Endothelial cell of umbilical vein (primary cell): ENCODE results near the gene OR11H7. TPM values are rescaled to one million over a fixed set of nuclear protein-coding genes. Genes with fewer than 3 reads are reported as not detected.

ENCODE experiments used
- Bru-seq: library from RNA; stranded (reverse); fragments of 400-500 nt; gene quantifications from one replicate; lab custom pipeline; 2021; lab: Mats Ljungman, UMichigan
- BruChase-seq, 2 experiments: library from RNA; stranded (reverse); fragments of 400-500 nt; gene quantifications; one replicate each; lab custom pipeline; 2021; lab: Mats Ljungman, UMichigan
- BruUV-seq: library from RNA; stranded (reverse); fragments of 400-500 nt; replicated peaks from 2 replicates; lab custom pipeline; 2021; lab: Mats Ljungman, UMichigan
- CTCF ChIA-PET: fragments of 300-600, 350-600 bp; sonication (Branson Sonifier 250); formaldehyde crosslinking; loops from one replicate; lab custom pipeline; 2021; ENCODE audit warnings: antibody characterized with exemption, inconsistent platforms; lab: Charles Lee
- POLR2A ChIA-PET: fragments of 300-600, 350-600 bp; sonication (Branson Sonifier 250); formaldehyde crosslinking; loops from one replicate; lab custom pipeline; 2021; ENCODE audit warnings: antibody characterized with exemption, inconsistent platforms; lab: Charles Lee
- DNase-seq: peaks from one replicate; pipeline ENCODE4 v3.0.0-alpha.2; 2011; ENCODE audit warnings: low read depth, low spot score
- FAIRE-seq: peaks from 2 replicates; lab custom pipeline; 2011; peaks lifted over from hg19 to GRCh38; lab: Jason Lieb, UNC
- H2AFZ ChIP-seq: 2 replicates; pipeline ENCODE4 v1.6.0; 2012; ENCODE audit warnings: low read depth, low read length, control low read depth, inconsistent platforms
- H3K27ac ChIP-seq: 2 replicates; pipeline ENCODE4 v1.5.1; 2011; ENCODE audit warnings: low read depth, mild to moderate bottlenecking, control low read depth, low read length, moderate library complexity; ENCODE audit not compliant: insufficient read depth
- H3K27me3 ChIP-seq, 2 experiments: 2 replicates each; pipeline versions ENCODE4 v1.6.0 to v1.6.1; 2011; ENCODE audit warnings: low read length in 2 of 2, mixed read lengths in 1 of 2; ENCODE audit not compliant: control insufficient read depth in 2 of 2, insufficient read depth in 2 of 2
- H3K36me3 ChIP-seq, 2 experiments: 2 replicates in 1 of 2; 3 replicates in 1 of 2; pipeline ENCODE4 v1.5.1; 2011; ENCODE audit warnings: low read length in 2 of 2, mild to moderate bottlenecking in 1 of 2, moderate library complexity in 1 of 2; ENCODE audit not compliant: control insufficient read depth in 2 of 2, insufficient read depth in 2 of 2; ENCODE audit errors: extremely low read depth in 1 of 2
- H3K4me1 ChIP-seq: 3 replicates; pipeline ENCODE4 v1.5.1; 2011; ENCODE audit warnings: mild to moderate bottlenecking, low read length; ENCODE audit not compliant: control insufficient read depth, insufficient read depth; ENCODE audit errors: extremely low read depth
- H3K4me2 ChIP-seq: 2 replicates; pipeline ENCODE4 v1.6.1; 2011; ENCODE audit warnings: low read length, control low read depth, mixed read lengths; ENCODE audit not compliant: insufficient read depth
- H3K4me3 ChIP-seq, 3 experiments: fragments of 200-600 bp in 1 of 3; sonication (generic), shearing (Covaris generic) in 1 of 3; replicated peaks in 1 of 3; 2 replicates each; pipeline ENCODE4 v1.5.1; 2011 to 2016; ENCODE audit warnings: control low read depth in 3 of 3, low read length in 3 of 3, mild to moderate bottlenecking in 2 of 3, inconsistent platforms in 1 of 3, low read depth in 1 of 3, moderate library complexity in 1 of 3; ENCODE audit not compliant: insufficient read depth in 1 of 3
- H3K79me2 ChIP-seq: 2 replicates; pipeline ENCODE4 v1.6.0; 2012; ENCODE audit warnings: low read length, inconsistent platforms; ENCODE audit not compliant: control insufficient read depth, insufficient read depth
- H3K9ac ChIP-seq: replicated peaks from 2 replicates; pipeline ENCODE3; 2011; ENCODE audit warnings: low read length, control low read depth; ENCODE audit not compliant: insufficient read depth; ENCODE audit errors: extremely low read depth
- H3K9me1 ChIP-seq: replicated peaks from 3 replicates; pipeline ENCODE4 v1.6.0; 2011; ENCODE audit warnings: mild to moderate bottlenecking, low read length; ENCODE audit not compliant: control insufficient read depth, insufficient read depth; ENCODE audit errors: extremely low read depth
- H3K9me3 ChIP-seq: replicated peaks from 2 replicates; pipeline ENCODE4 v1.5.1; 2012; ENCODE audit warnings: low read length, inconsistent platforms; ENCODE audit not compliant: control insufficient read depth, insufficient read depth
- H4K20me1 ChIP-seq: replicated peaks from 2 replicates; pipeline ENCODE3; 2011; ENCODE audit warnings: mild to moderate bottlenecking, low read length; ENCODE audit not compliant: control insufficient read depth, insufficient read depth; ENCODE audit errors: extremely low read depth
- EZH2 ChIP-seq: IDR thresholded peaks from 2 replicates; pipeline ENCODE4 v1.6.1; 2012; ENCODE audit warnings: borderline replicate concordance, low read depth, mild to moderate bottlenecking, moderate library complexity, low read length, inconsistent platforms; ENCODE audit not compliant: severe bottlenecking
- FOS ChIP-seq: IDR thresholded peaks from 2 replicates; pipeline ENCODE4 v1.6.1; 2011; ENCODE audit warnings: mild to moderate bottlenecking, low read length, moderate library complexity, borderline replicate concordance; ENCODE audit not compliant: insufficient read depth
- GATA2 ChIP-seq: IDR thresholded peaks from 2 replicates; pipeline ENCODE4 v1.7.0; 2011; ENCODE audit warnings: low read depth, mild to moderate bottlenecking, moderate library complexity, mixed read lengths, low read length; ENCODE audit not compliant: insufficient read length, insufficient read depth
- JUN ChIP-seq: IDR thresholded peaks from 2 replicates; pipeline ENCODE4 v1.6.1; 2011; ENCODE audit warnings: borderline replicate concordance, low read depth; ENCODE audit not compliant: insufficient read length, insufficient read depth
- MYC ChIP-seq: IDR thresholded peaks from one replicate; pipeline ENCODE4 v1.6.1; 2011; ENCODE audit warnings: mild to moderate bottlenecking, low read depth, low read length
- POLR2A ChIP-seq: IDR thresholded peaks from 2 replicates; pipeline ENCODE4 v1.6.1; 2012; ENCODE audit warnings: low read depth, mild to moderate bottlenecking, control low read depth, low read length
- POLR2AphosphoS5 ChIP-seq: IDR thresholded peaks from 2 replicates; pipeline ENCODE4 v1.6.1; 2012; ENCODE audit warnings: low read depth, mild to moderate bottlenecking, control low read depth, low read length, moderate library complexity; ENCODE audit not compliant: insufficient read depth
- dilution Hi-C: fragments of 300-500 bp; cut with MboI; formaldehyde crosslinking; loops from one replicate; pipeline ENCODE4 v1.15.0; 2019; ENCODE audit warnings: low sequenced_read_pairs; ENCODE audit not compliant: extremely low pct_ligation_motif_present
- intact Hi-C: fragments of 100-400 bp; cut with micrococcal nuclease; formaldehyde crosslinking; loops from one replicate; pipeline ENCODE4 v1.10.0; 2022
- long read RNA-seq: library from polyadenylated mRNA; stranded (forward); transcript quantifications from one replicate; pipeline ENCODE4 v2.0.0, GENCODE V29; 2021
- polyA minus RNA-seq, 3 experiments: library from RNA; depleted of rRNA, polyadenylated mRNA; stranded (reverse); fragments of >200 nt; gene quantifications; 1 replicate in 1 of 3; 2 replicates in 2 of 3; pipeline ENCODE4 v1.2.3, GENCODE V29; 2011
- polyA plus RNA-seq, 4 experiments: library from polyadenylated mRNA; depleted of rRNA in 3 of 4; stranded (reverse) in 3 of 4; unstranded in 1 of 4; fragments of >200 nt; gene quantifications; 2 replicates each; pipeline versions ENCODE4 v1.2.1 to v1.2.3, GENCODE V29; 2011 to 2012; ENCODE audit warnings: missing spikeins in 1 of 4
- total RNA-seq: library from RNA; stranded (reverse); gene quantifications from 2 replicates; pipeline ENCODE4 v1.2.3, GENCODE V29; 2021
- TF ChIP-seq, protein P1 (sequence below), 2 donors: IDR thresholded peaks; 1 replicate in 1 of 2; 2 replicates in 1 of 2; pipeline ENCODE4 v1.5.1; 2011; ENCODE audit warnings: low read length in 2 of 2, mild to moderate bottlenecking in 2 of 2, moderate library complexity in 2 of 2, control low read depth in 1 of 2, inconsistent platforms in 1 of 2, low read depth in 1 of 2; ENCODE audit not compliant: insufficient read depth in 1 of 2; ENCODE audit errors: extremely low read depth in 1 of 2
- TF ChIP-seq, protein P2 (sequence below): IDR thresholded peaks from 2 replicates; pipeline ENCODE4 v1.6.1; 2011; ENCODE audit not compliant: insufficient read depth, insufficient read length

Gene OR11H7
- total RNA-seq, result not detected in 2 replicates
- not detected in 2 replicates for polyA plus RNA-seq
- not detected in 2 replicates for polyA plus RNA-seq (2011; cell fraction: cytosol; rRNA removed)
- not detected in 2 replicates for polyA plus RNA-seq (2011; cell fraction: nucleus; rRNA removed)
- polyA plus RNA-seq (2012), result not detected in 2 replicates
- not detected in 2 replicates for polyA minus RNA-seq
- polyA minus RNA-seq (2011; cell fraction: cytosol; rRNA and poly(A)+ RNA removed), result not detected
- not detected in 2 replicates for polyA minus RNA-seq (2011; cell fraction: nucleus; rRNA and poly(A)+ RNA removed)
- Bru-seq, nascent RNA, result not detected
- BruChase-seq, experiment 1, labeled RNA remaining after a 6-hour chase, result not detected
- BruChase-seq, experiment 2, labeled RNA remaining after a 2-hour chase, result not detected
- long read RNA-seq, result 0 reads

DNA sequence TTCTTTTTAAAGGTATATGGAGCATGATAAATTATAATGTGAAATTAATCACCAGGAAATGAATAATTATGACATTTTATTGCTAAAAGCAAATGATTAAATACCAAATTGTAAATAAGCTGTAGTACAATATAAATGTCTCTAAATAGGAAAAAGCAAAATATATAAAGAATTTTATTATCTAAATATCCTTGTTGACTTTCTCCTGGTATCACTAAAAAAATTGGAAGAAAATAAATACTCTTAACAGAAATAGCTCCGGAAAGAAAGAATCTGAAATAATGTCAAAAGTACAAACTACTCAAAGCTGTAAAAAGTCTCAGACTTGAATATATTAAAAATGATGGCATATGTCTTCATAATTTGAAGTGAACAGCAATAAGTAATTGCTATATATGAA is at the start of gene OR11H7:
TSS of gene OR11H7 (plus strand) at position 301 of the 400 bp plus-strand sequence.
- Histone ChIP-seq H4K20me1 (no peaks in the 10 kb centered on the region), H3K4me2 (no peak within 1 kb of the TSS), H3K27ac (no peak within 1 kb of the TSS), H3K9ac (no peak within 1 kb of the TSS), H3K79me2 (no peaks in the 10 kb centered on the region), H2AFZ (no peak within 1 kb of the TSS), H3K4me1 (no peaks in the 10 kb centered on the region), H3K9me1 (no peaks in the 10 kb centered on the region), H3K27me3 (no peaks in the 10 kb centered on the region), H3K4me3 (no peak within 1 kb of the TSS), H3K36me3 (no peaks in the 10 kb centered on the region), H3K9me3 (peaks cover 3% of the 10 kb centered on the region)
- DNase-seq (no peak), FAIRE-seq (no peak)
- dilution Hi-C loops (no loop called here), intact Hi-C loops (no loop called here)
- ChIA-PET POLR2A (no interaction called here), CTCF (no interaction called here)
- TF ChIP-seq MYC (no peak), GATA2 (no peak), EZH2 (no peak), JUN (no peak), POLR2A (no peak), FOS (no peak), POLR2AphosphoS5 (no peak)
- TF ChIP-seq, protein P1, sequence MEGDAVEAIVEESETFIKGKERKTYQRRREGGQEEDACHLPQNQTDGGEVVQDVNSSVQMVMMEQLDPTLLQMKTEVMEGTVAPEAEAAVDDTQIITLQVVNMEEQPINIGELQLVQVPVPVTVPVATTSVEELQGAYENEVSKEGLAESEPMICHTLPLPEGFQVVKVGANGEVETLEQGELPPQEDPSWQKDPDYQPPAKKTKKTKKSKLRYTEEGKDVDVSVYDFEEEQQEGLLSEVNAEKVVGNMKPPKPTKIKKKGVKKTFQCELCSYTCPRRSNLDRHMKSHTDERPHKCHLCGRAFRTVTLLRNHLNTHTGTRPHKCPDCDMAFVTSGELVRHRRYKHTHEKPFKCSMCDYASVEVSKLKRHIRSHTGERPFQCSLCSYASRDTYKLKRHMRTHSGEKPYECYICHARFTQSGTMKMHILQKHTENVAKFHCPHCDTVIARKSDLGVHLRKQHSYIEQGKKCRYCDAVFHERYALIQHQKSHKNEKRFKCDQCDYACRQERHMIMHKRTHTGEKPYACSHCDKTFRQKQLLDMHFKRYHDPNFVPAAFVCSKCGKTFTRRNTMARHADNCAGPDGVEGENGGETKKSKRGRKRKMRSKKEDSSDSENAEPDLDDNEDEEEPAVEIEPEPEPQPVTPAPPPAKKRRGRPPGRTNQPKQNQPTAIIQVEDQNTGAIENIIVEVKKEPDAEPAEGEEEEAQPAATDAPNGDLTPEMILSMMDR (IDR thresholded peaks at IDR 0.05; ENCODE audit: extremely low read depth in 1 of 2, insufficient read depth in 1 of 2, low read depth in 1 of 2, low read length in 2 of 2), result no peak
- TF ChIP-seq, protein P2, sequence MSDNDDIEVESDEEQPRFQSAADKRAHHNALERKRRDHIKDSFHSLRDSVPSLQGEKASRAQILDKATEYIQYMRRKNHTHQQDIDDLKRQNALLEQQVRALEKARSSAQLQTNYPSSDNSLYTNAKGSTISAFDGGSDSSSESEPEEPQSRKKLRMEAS, result no peak
- no TSS peak for BruUV-seq
